IMR-90 (cell line): ENCODE measurements around the gene CIAO3.

ENCODE experiments used
- BHLHE40 ChIP-seq: fragments of 150-350 bp; IDR thresholded peaks from 2 replicates; pipeline ENCODE4 v1.6.1; 2016; ENCODE audit warnings: mild to moderate bottlenecking, low read depth, low read length
- CEBPB ChIP-seq: IDR thresholded peaks from 2 replicates; pipeline ENCODE4 v1.6.1; 2012; ENCODE audit warnings: low read depth, low read length, improper control_type of control experiment
- CTCF ChIP-seq: conservative IDR thresholded peaks from 2 replicates; pipeline ENCODE4 v1.5.1; 2012; ENCODE audit warnings: mild to moderate bottlenecking, low read depth, low read length, improper control_type of control experiment
- ELK1 ChIP-seq: fragments of 150-350 bp; IDR thresholded peaks from 2 replicates; pipeline ENCODE4 v1.6.1; 2016; ENCODE audit warnings: low read depth, mild to moderate bottlenecking, low read length, moderate library complexity, borderline replicate concordance
- MAFK ChIP-seq: IDR thresholded peaks from 2 replicates; pipeline ENCODE4 v1.6.1; 2012; ENCODE audit warnings: low read depth, low read length, improper control_type of control experiment
- MAZ ChIP-seq: IDR thresholded peaks from 2 replicates; pipeline ENCODE4 v1.6.1; 2012; ENCODE audit warnings: low read depth, mild to moderate bottlenecking, low read length, improper control_type of control experiment, moderate library complexity, borderline replicate concordance
- MXI1 ChIP-seq: IDR thresholded peaks from 2 replicates; pipeline ENCODE4 v1.6.1; 2012; ENCODE audit warnings: low read depth, mild to moderate bottlenecking, low read length, moderate library complexity, borderline replicate concordance
- NFE2L2 ChIP-seq: fragments of 150-350 bp; IDR thresholded peaks from 2 replicates; pipeline ENCODE4 v1.6.1; 2016; ENCODE audit warnings: low read depth, mild to moderate bottlenecking, low read length
- POLR2A ChIP-seq: IDR thresholded peaks from 2 replicates; pipeline ENCODE4 v1.6.1; 2012; ENCODE audit warnings: mild to moderate bottlenecking, low read depth, low read length
- RAD21 ChIP-seq: IDR thresholded peaks from 2 replicates; pipeline ENCODE4 v1.6.1; 2012; ENCODE audit warnings: low read length, improper control_type of control experiment
- RCOR1 ChIP-seq: IDR thresholded peaks from 2 replicates; pipeline ENCODE4 v1.6.1; 2012; ENCODE audit warnings: mild to moderate bottlenecking, low read length, improper control_type of control experiment; ENCODE audit not compliant: insufficient replicate concordance
- RFX5 ChIP-seq: IDR thresholded peaks from 2 replicates; pipeline ENCODE4 v1.8.0; 2012; ENCODE audit warnings: low read depth, mild to moderate bottlenecking, low read length, moderate library complexity
- SMC3 ChIP-seq: fragments of 150-350 bp; IDR thresholded peaks from 2 replicates; pipeline ENCODE4 v1.6.1; 2016; ENCODE audit warnings: low read depth, mild to moderate bottlenecking, antibody characterized with exemption, low read length, moderate library complexity
- TF ChIP-seq, protein P1 (sequence below): fragments of 150-350 bp; IDR thresholded peaks from 2 replicates; pipeline ENCODE4 v1.6.1; 2017; ENCODE audit warnings: mild to moderate bottlenecking, antibody characterized with exemption, low read length, low read depth

GRCh38 chr16:719815-720446 lies 20.9 kb downstream of the CIAO3 start:
- TF ChIP-seq CTCF (peak; percentile 23), RAD21 (no peak), MXI1 (no peak), ELK1 (no peak), MAZ (no peak), POLR2A (no peak), SMC3 (no peak), BHLHE40 (no peak), CEBPB (no peak), RCOR1 (no peak), NFE2L2 (no peak), MAFK (no peak), RFX5 (no peak)
- TF ChIP-seq, protein P1, sequence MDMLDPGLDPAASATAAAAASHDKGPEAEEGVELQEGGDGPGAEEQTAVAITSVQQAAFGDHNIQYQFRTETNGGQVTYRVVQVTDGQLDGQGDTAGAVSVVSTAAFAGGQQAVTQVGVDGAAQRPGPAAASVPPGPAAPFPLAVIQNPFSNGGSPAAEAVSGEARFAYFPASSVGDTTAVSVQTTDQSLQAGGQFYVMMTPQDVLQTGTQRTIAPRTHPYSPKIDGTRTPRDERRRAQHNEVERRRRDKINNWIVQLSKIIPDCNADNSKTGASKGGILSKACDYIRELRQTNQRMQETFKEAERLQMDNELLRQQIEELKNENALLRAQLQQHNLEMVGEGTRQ, result no peak
